Measurements from ENCODE around the gene SOD2. TPM values are rescaled to one million over a fixed set of nuclear protein-coding genes. Genes with fewer than 3 reads are reported as not detected.

The SOD2 gene
- total and polyA plus RNA-seq, 9 of the 15 experiments (the other 6 are each of a cell fraction or from before 2014, with no cell fraction given) = 39.8 to 140 (median 95.8) TPM

- TF ChIP-seq RBFOX2 (IDR thresholded peaks at IDR 0.05; ENCODE audit: low read depth, low read length) = peak; percentile 99
- TF ChIP-seq, protein P1, sequence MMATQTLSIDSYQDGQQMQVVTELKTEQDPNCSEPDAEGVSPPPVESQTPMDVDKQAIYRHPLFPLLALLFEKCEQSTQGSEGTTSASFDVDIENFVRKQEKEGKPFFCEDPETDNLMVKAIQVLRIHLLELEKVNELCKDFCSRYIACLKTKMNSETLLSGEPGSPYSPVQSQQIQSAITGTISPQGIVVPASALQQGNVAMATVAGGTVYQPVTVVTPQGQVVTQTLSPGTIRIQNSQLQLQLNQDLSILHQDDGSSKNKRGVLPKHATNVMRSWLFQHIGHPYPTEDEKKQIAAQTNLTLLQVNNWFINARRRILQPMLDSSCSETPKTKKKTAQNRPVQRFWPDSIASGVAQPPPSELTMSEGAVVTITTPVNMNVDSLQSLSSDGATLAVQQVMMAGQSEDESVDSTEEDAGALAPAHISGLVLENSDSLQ (IDR thresholded peaks at IDR 0.05) = peak; percentile 65
- no peak for TF ChIP-seq ETV6 (IDR thresholded peaks at IDR 0.05; ENCODE audit: borderline replicate concordance in 1 of 2, low read depth in 2 of 2, low read length in 1 of 2)
- peak; percentile 85; the same call in 1 of the 2 replicates for TF ChIP-seq ETV6 (CRISPR knock-in tag; IDR thresholded peaks at IDR 0.05; ENCODE audit: borderline replicate concordance)
- TF ChIP-seq SUPT5H (IDR thresholded peaks at IDR 0.05) = peak; percentile 99
- peak; percentile 96 to 98 for TF ChIP-seq MAZ (CRISPR knock-in tag; conservative IDR thresholded peaks at IDR 0.05 in 1 of 2, IDR thresholded peaks at IDR 0.05 in 1 of 2)
- no peak for TF ChIP-seq PPARD (CRISPR knock-in tag; IDR thresholded peaks at IDR 0.05)
- 0 out of 2 replicates have a peak, but pooled peaks have one; percentile 56 for TF ChIP-seq NR3C1 (CRISPR knock-in tag; IDR thresholded peaks at IDR 0.05)
- TF ChIP-seq MTA2 (IDR thresholded peaks at IDR 0.05; ENCODE audit: low read depth) = peak; percentile 80
- TF ChIP-seq ZNF224 (CRISPR knock-in tag; IDR thresholded peaks at IDR 0.05) = peak; percentile 85; the same call in 1 of the 2 replicates
- TF ChIP-seq, protein P2, sequence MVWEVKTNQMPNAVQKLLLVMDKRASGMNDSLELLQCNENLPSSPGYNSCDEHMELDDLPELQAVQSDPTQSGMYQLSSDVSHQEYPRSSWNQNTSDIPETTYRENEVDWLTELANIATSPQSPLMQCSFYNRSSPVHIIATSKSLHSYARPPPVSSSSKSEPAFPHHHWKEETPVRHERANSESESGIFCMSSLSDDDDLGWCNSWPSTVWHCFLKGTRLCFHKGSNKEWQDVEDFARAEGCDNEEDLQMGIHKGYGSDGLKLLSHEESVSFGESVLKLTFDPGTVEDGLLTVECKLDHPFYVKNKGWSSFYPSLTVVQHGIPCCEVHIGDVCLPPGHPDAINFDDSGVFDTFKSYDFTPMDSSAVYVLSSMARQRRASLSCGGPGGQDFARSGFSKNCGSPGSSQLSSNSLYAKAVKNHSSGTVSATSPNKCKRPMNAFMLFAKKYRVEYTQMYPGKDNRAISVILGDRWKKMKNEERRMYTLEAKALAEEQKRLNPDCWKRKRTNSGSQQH (CRISPR knock-in tag; IDR thresholded peaks at IDR 0.05) = peak; percentile 34
- peak; percentile 97 for TF ChIP-seq POLR2H (tag; IDR thresholded peaks at IDR 0.05; ENCODE audit: low read depth)
- peak; percentile 87 for TF ChIP-seq RBBP5 (IDR thresholded peaks at IDR 0.05; ENCODE audit: borderline replicate concordance, insufficient read depth, low read length, poor library complexity, severe bottlenecking)
- peak; percentile 89 for TF ChIP-seq ZNF143 (CRISPR knock-in tag; IDR thresholded peaks at IDR 0.05)
- TF ChIP-seq ELF4 (CRISPR knock-in tag; IDR thresholded peaks at IDR 0.05) = peak; percentile 84; the same call in 1 of the 2 replicates
- TF ChIP-seq, protein P3, sequence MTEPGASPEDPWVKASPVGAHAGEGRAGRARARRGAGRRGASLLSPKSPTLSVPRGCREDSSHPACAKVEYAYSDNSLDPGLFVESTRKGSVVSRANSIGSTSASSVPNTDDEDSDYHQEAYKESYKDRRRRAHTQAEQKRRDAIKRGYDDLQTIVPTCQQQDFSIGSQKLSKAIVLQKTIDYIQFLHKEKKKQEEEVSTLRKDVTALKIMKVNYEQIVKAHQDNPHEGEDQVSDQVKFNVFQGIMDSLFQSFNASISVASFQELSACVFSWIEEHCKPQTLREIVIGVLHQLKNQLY (CRISPR knock-in tag; conservative IDR thresholded peaks at IDR 0.05) = peak in 1 of 2 experiments; percentile 95; a peak in 2 of 4 replicates
- TF ChIP-seq HSF4 (CRISPR knock-in tag; IDR thresholded peaks at IDR 0.05; ENCODE audit: borderline replicate concordance) = 0 out of 2 replicates have a peak, but pooled peaks have one; percentile 41
- TF ChIP-seq NCOR1 (IDR thresholded peaks at IDR 0.05) = peak; percentile 64
- peak; percentile 89 for TF ChIP-seq CCNT2 (IDR thresholded peaks at IDR 0.05; ENCODE audit: borderline replicate concordance, extremely low read depth, insufficient read length, low read depth, low read length)
- peak; percentile 98 for TF ChIP-seq KAT7 (CRISPR knock-in tag; IDR thresholded peaks at IDR 0.05; ENCODE audit: borderline replicate concordance)
- TF ChIP-seq NFATC3 (IDR thresholded peaks at IDR 0.05) = peak; percentile 98
- TF ChIP-seq HNRNPLL (IDR thresholded peaks at IDR 0.05; ENCODE audit: low read depth, low read length, poor library complexity, severe bottlenecking) = peak; percentile 37
- TF ChIP-seq TSC22D4 (tag; IDR thresholded peaks at IDR 0.05) = no peak
- TF ChIP-seq ZNF134 (CRISPR knock-in tag; conservative IDR thresholded peaks at IDR 0.05) = no peak; the same call in 1 of the 2 replicates
- peak; percentile 75; the same call in 1 of the 2 replicates for TF ChIP-seq MECOM (CRISPR knock-in tag; IDR thresholded peaks at IDR 0.05)
- peak; percentile 97 for TF ChIP-seq CREM (IDR thresholded peaks at IDR 0.05; ENCODE audit: low read depth)
These were observed 34.1 kb upstream of the SOD2 start, which contains the start of gene WTAP (continued) for GRCh38 chr6:159726918-159727716.
